CD14-positive monocyte (primary cell): ENCODE data around the gene BMAL2. TPM values are rescaled to one million over a fixed set of nuclear protein-coding genes. Genes with fewer than 3 reads are reported as not detected.

Experiments
- DNase-seq, 3 donors: peaks; one replicate each; pipeline ENCODE4 v3.0.0-alpha.2; 2011 to 2022
- H2AFZ ChIP-seq: 2 replicates; pipeline ENCODE4 v1.6.0; 2012; ENCODE audit warnings: mild to moderate bottlenecking, low read depth, low read length, inconsistent platforms; ENCODE audit not compliant: insufficient read depth, poor library complexity, severe bottlenecking
- H3K27ac ChIP-seq, 2 donors: 1 replicate in 1 of 2; 2 replicates in 1 of 2; pipeline ENCODE4 v1.5.1; 2012 to 2013; ENCODE audit warnings: low read length in 2 of 2, control low read depth in 1 of 2, inconsistent platforms in 1 of 2, low read depth in 1 of 2, mild to moderate bottlenecking in 1 of 2
- H3K27me3 ChIP-seq, 2 donors: one replicate each; pipeline versions ENCODE4 v1.6.0 to v1.6.1; 2011 to 2013; ENCODE audit warnings: low read length in 2 of 2; ENCODE audit not compliant: control insufficient read depth in 2 of 2, insufficient read depth in 2 of 2
- H3K36me3 ChIP-seq, 2 donors: replicated peaks in 1 of 2; 1 replicate in 1 of 2; 2 replicates in 1 of 2; pipeline versions ENCODE4 v1.5.1 to v1.6.1; 2012 to 2013; ENCODE audit warnings: low read length in 2 of 2, control low read depth in 1 of 2, inconsistent platforms in 1 of 2, mild to moderate bottlenecking in 1 of 2; ENCODE audit not compliant: insufficient read depth in 2 of 2, control insufficient read depth in 1 of 2
- H3K4me1 ChIP-seq, 2 donors: 1 replicate in 1 of 2; 2 replicates in 1 of 2; pipeline versions ENCODE4 v1.5.1 to v1.6.1; 2012 to 2013; ENCODE audit warnings: low read length in 2 of 2, control low read depth in 1 of 2, inconsistent platforms in 1 of 2, mild to moderate bottlenecking in 1 of 2, moderate library complexity in 1 of 2; ENCODE audit not compliant: insufficient read depth in 2 of 2, control insufficient read depth in 1 of 2
- H3K4me2 ChIP-seq: replicated peaks from 2 replicates; pipeline ENCODE3; 2012; ENCODE audit warnings: low read length, moderate library complexity, mild to moderate bottlenecking; ENCODE audit not compliant: poor library complexity, severe bottlenecking; ENCODE audit errors: extremely low read depth
- H3K4me3 ChIP-seq, 3 experiments: fragments of 200-600 bp in 1 of 3; sonication (generic) in 1 of 3; replicated peaks in 1 of 3; 1 replicate in 2 of 3; 2 replicates in 1 of 3; pipeline ENCODE4 v1.5.1; 2011 to 2013; ENCODE audit warnings: low read length in 3 of 3, mild to moderate bottlenecking in 3 of 3, control low read depth in 2 of 3, low read depth in 2 of 3, inconsistent platforms in 1 of 3, moderate library complexity in 1 of 3
- H3K79me2 ChIP-seq: 2 replicates; pipeline ENCODE4 v1.6.0; 2012; ENCODE audit warnings: mild to moderate bottlenecking, control low read depth, inconsistent platforms, low read length, moderate library complexity; ENCODE audit not compliant: insufficient read depth
- H3K9ac ChIP-seq: 2 replicates; pipeline ENCODE4 v1.6.0; 2017; ENCODE audit warnings: low read length, mild to moderate bottlenecking; ENCODE audit not compliant: insufficient read depth, poor library complexity, severe bottlenecking
- H3K9me3 ChIP-seq, 2 donors: replicated peaks in 1 of 2; 1 replicate in 1 of 2; 2 replicates in 1 of 2; pipeline versions ENCODE4 v1.5.1 to v1.6.1; 2012 to 2013; ENCODE audit warnings: low read length in 2 of 2, control low read depth in 1 of 2; ENCODE audit not compliant: control insufficient read depth in 1 of 2, insufficient read depth in 1 of 2
- H4K20me1 ChIP-seq: 2 replicates; pipeline ENCODE4 v1.6.0; 2012; ENCODE audit warnings: mild to moderate bottlenecking, low read length, control low read depth, moderate library complexity; ENCODE audit not compliant: insufficient read depth
- H3K27ac Mint-ChIP-seq, 7 donors: one replicate each; pipeline ENCODE4 v1.8.0; 2020; ENCODE audit warnings: mild to moderate bottlenecking in 7 of 7, mixed read lengths in 7 of 7, moderate library complexity in 6 of 7, inconsistent platforms in 2 of 7
- H3K27me3 Mint-ChIP-seq, 3 donors: one replicate each; pipeline ENCODE4 v1.8.0; 2021 to 2022; ENCODE audit warnings: low read depth in 3 of 3, mild to moderate bottlenecking in 3 of 3, mixed read lengths in 3 of 3, moderate library complexity in 3 of 3, inconsistent platforms in 1 of 3
- H3K36me3 Mint-ChIP-seq, 2 donors: one replicate each; pipeline ENCODE4 v1.8.0; 2020; ENCODE audit warnings: mixed read lengths in 2 of 2, inconsistent platforms in 1 of 2, mild to moderate bottlenecking in 1 of 2
- H3K4me1 Mint-ChIP-seq: one replicate; pipeline ENCODE4 v1.8.0; 2020; ENCODE audit warnings: mild to moderate bottlenecking, mixed read lengths
- H3K4me3 Mint-ChIP-seq, 2 donors: one replicate each; pipeline ENCODE4 v1.8.0; 2020; ENCODE audit warnings: mild to moderate bottlenecking in 2 of 2, mixed read lengths in 2 of 2, moderate library complexity in 1 of 2
- H3K9me3 Mint-ChIP-seq, 7 donors: one replicate each; pipeline ENCODE4 v1.8.0; 2020 to 2022; ENCODE audit warnings: mixed read lengths in 7 of 7, mild to moderate bottlenecking in 6 of 7, moderate library complexity in 6 of 7, inconsistent platforms in 2 of 7
- CTCF ChIP-seq: fragments of 200-600 bp; IDR thresholded peaks from one replicate; pipeline ENCODE4 v1.8.0; 2022; ENCODE audit warnings: antibody characterized with exemption, mild to moderate bottlenecking
- WGBS: methylation state at CpG from one replicate; pipeline ENCODE4 v1.1.5; 2013; ENCODE audit warnings: missing lambda C conversion rate; ENCODE audit not compliant: insufficient coverage; 5-methylcytosine and 5-hydroxymethylcytosine counted together
- intact Hi-C, 2 donors: fragments of 100-400 bp; cut with micrococcal nuclease; formaldehyde crosslinking; loops; one replicate each; pipeline versions ENCODE4 v1.15.0 to v1.15.1; 2023
- polyA plus RNA-seq, 3 donors: library from polyadenylated mRNA; depleted of rRNA in 1 of 3; unstranded in 2 of 3; stranded (reverse) in 1 of 3; fragments of 300-500 nt in 2 of 3; fragments of >200 nt in 1 of 3; fragmentation: Illumina TruSeq in 2 of 3; gene quantifications; 1 replicate in 2 of 3; 2 replicates in 1 of 3; pipeline ENCODE4 v1.2.3, GENCODE V29; 2012 to 2021

BMAL2 gene
- polyA plus RNA-seq, 3 donors, result 0.55 to 2.1 (median 1.8) TPM

GRCh38 chr12:27316947-27317346 is 15.7 kb upstream of the BMAL2 start:
- Histone ChIP-seq H2AFZ (no peak overlapping the region), H3K36me3 (peaks cover 94 to 100% of the 10 kb centered on the region in 2 donors), H3K27ac (no peak overlapping the region), H3K9me3 (no peaks in the 10 kb centered on the region), H3K4me3 (no peak overlapping the region), H3K4me2 (no peak overlapping the region), H4K20me1 (peaks cover 3% of the 10 kb centered on the region), H3K4me1 (no peaks in the 10 kb centered on the region), H3K27me3 (no peaks in the 10 kb centered on the region), H3K79me2 (no peaks in the 10 kb centered on the region), H3K9ac (no peak overlapping the region)
- Mint-ChIP-seq H3K9me3 (no peaks in the 10 kb centered on the region), H3K27ac (no peak overlapping the region), H3K36me3 (peaks cover 70 to 91% of the 10 kb centered on the region in 2 donors), H3K27me3 (peaks cover 0 to 1% (median 0%) of the 10 kb centered on the region in 3 donors), H3K4me3 (no peak overlapping the region), H3K4me1 (no peaks in the 10 kb centered on the region)
- DNase-seq, result no peak
- intact Hi-C loops, result no loop called here
- no peak for TF ChIP-seq CTCF
- no CpG with 5 or more reads among the region's 1 CpG for WGBS

GRCh38 chr12:27319409-27319808 is 13.2 kb upstream of the BMAL2 start:
- H3K27me3 Mint-ChIP-seq, result peaks cover 0 to 1% (median 0%) of the 10 kb centered on the region in 3 donors
- H3K4me3 ChIP-seq, result no peak overlapping the region
- H3K27ac ChIP-seq, result no peak overlapping the region
- TF ChIP-seq CTCF, result no peak
- H3K36me3 Mint-ChIP-seq, result peaks cover 68 to 85% of the 10 kb centered on the region in 2 donors
- no peak for DNase-seq
- H3K9me3 ChIP-seq, result no peaks in the 10 kb centered on the region
- peaks cover 3% of the 10 kb centered on the region for H4K20me1 ChIP-seq
- no peaks in the 10 kb centered on the region for H3K79me2 ChIP-seq
- intact Hi-C loops, result no loop called here
- no peak overlapping the region for H2AFZ ChIP-seq
- WGBS, result no CpG with 5 or more reads among the region's 1 CpG
- no peak overlapping the region for H3K27ac Mint-ChIP-seq
- H3K27me3 ChIP-seq, result no peaks in the 10 kb centered on the region
- no peaks in the 10 kb centered on the region for H3K4me1 Mint-ChIP-seq
- no peaks in the 10 kb centered on the region for H3K9me3 Mint-ChIP-seq
- peaks cover 90 to 100% of the 10 kb centered on the region in 2 donors for H3K36me3 ChIP-seq
- no peak overlapping the region for H3K4me3 Mint-ChIP-seq
- H3K9ac ChIP-seq, result no peak overlapping the region
- no peaks in the 10 kb centered on the region for H3K4me1 ChIP-seq
- H3K4me2 ChIP-seq, result no peak overlapping the region
